Measurements from ENCODE around the gene KDM3B.
"Not testable (repeated sequence)": the region's sequence is repeated elsewhere in the genome, so short reads cannot be mapped to it uniquely, and the experiment has no call there.

KDM3B gene

DNA sequence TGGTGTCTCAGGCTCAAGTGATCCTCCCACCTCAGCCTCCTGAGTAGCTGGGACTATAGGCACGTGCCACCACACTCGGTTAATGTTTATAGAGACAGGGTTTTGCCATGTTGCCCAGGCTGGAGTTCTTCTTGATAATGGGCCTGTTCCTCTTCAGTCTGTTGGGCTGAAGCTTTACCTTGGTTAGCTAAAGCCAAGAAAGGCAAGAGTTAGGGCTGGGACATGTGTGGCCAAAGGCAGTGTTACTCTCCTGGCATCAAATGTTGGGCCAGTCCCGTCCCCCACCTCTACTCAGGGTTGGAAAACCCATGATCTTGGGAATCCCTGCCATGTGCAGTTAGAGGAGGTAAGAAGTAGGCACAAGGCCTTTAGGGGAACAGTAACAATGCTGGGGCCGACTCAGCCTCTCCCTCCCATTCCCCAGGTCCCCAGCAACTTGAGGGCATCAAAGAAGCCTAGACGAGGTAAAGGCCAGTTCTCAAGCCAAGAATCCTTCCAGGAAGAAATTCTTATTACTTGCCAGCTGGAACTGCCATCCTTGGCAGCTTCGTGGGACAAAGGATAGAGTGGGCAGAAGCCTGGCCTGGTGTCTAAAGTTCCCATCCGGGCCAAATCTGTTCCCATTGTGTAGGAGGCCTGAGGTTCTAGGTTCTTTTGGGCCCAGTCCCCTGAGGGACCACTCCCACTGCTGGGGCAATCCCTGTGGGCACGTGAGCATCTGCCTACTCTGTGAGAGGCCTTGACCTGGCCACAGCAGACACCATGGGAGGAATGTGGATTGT lies 117.2 kb downstream of the KDM3B start:
- peak; percentile 61 for DNase-seq

DNA sequence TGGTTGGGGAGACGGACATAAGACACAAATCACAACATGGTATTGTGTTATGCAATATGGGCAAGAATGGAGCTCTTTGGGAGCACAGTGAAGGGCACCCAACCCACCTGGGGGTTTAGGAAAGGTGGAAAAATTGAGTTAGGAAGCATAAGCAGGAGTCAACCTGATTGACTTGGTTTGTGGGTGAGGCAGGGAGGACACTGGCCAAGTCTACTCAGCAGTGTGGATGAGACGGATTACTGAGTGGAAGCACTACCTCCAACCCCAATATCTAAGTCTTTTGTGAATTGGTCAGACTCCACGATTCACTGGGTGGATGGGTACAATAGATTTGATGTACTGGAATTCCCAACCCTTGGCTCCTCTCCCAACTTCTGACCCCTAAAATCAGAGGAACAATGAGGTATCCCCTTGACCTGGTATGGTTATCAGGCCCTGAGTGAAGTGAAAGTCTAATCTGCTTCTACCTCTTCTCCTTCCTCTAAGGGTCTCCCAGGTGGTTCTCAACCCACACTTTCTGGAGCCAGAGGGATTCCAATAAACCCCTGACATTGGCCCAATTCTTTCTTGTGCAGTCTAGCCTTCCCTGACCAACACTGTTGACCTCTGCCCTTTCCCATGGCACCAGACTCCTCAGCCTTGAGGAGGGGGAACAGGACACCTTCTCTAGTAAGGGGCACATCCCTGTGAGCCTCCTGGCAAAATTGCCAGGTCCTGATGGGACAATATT lies 118.0 kb downstream of the KDM3B start:
- DNase-seq: peak; percentile 54

GRCh38 chr5:138471052-138471361 lies 118.5 kb downstream of the KDM3B start:
- DNase-seq: no peak

DNA sequence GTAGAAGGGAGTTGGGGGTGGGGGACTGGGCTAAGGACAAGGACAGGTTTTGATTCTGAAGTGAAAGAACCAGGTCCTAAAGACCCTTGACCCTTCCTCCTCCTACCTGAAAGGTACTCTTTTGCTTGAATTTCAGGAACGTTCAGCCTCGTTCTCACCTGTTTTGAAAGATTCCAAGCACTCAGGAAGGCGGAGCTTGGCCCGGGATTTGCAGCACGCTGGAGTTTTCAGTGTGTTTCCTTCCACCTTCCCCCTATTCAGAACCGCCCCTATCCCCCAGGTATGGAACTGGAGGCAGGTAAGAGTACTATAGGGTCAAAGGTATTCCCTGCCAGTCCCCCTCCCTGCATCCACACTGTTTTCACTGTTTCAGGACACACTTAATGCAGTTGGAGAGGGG lies 119.9 kb downstream of the KDM3B start:
- DNase-seq: no peak

- DNase-seq: not testable (repeated sequence)
Measured at GRCh38 chr5:138473151-138473550, 120.7 kb downstream of the KDM3B start.

GRCh38 chr5:138476918-138477317 lies 124.4 kb downstream of the KDM3B start:
- DNase-seq: no peak

- DNase-seq: no peak
Measured at GRCh38 chr5:138482638-138483037, 130.2 kb downstream of the KDM3B start.

Data from eye (tissue), 1 donor.